GM23338 (cell line): ENCODE data around the gene LMO7.

Experiments
- CREB1 ChIP-seq: fragments of 250-450 bp; sonication (Bioruptor Pico); IDR thresholded peaks from 2 replicates; pipeline ENCODE4 v1.5.0; 2020; ENCODE audit warnings: low read depth, mild to moderate bottlenecking, moderate library complexity
- ETS1 ChIP-seq: IDR thresholded peaks from 2 replicates; pipeline ENCODE4 v1.6.1; 2016; ENCODE audit warnings: antibody characterized with exemption
- EZH2 ChIP-seq: fragments of 200-600 bp; sonication (generic); IDR thresholded peaks from one replicate; pipeline ENCODE4 v1.8.0; 2017; ENCODE audit warnings: antibody characterized with exemption, mild to moderate bottlenecking, low read depth; ENCODE audit not compliant: unreplicated experiment
- EZH2phosphoT487 ChIP-seq: fragments of 200-600 bp; sonication (generic); IDR thresholded peaks from one replicate; pipeline ENCODE4 v1.8.1; 2018; ENCODE audit warnings: antibody characterized with exemption; ENCODE audit not compliant: unreplicated experiment
- JUNB ChIP-seq: IDR thresholded peaks from one replicate; pipeline ENCODE4 v1.6.1; 2016; ENCODE audit warnings: antibody characterized with exemption; ENCODE audit not compliant: unreplicated experiment
- NANOG ChIP-seq: IDR thresholded peaks from 2 replicates; pipeline ENCODE4 v1.6.1; 2016; ENCODE audit warnings: antibody characterized with exemption, borderline replicate concordance
- POLR2AphosphoS5 ChIP-seq: IDR thresholded peaks from 2 replicates; pipeline ENCODE4 v1.6.1; 2016; ENCODE audit warnings: antibody characterized with exemption, low read depth
- REST ChIP-seq: IDR thresholded peaks from one replicate; pipeline ENCODE4 v1.6.1; 2018; ENCODE audit warnings: antibody characterized with exemption; ENCODE audit not compliant: unreplicated experiment
- STAT1 ChIP-seq: IDR thresholded peaks from one replicate; pipeline ENCODE4 v1.6.1; 2016; ENCODE audit warnings: antibody characterized with exemption; ENCODE audit not compliant: unreplicated experiment
- TF ChIP-seq, protein P1 (sequence below), 2 experiments: fragments of 200-600 bp in 1 of 2; sonication (generic) in 1 of 2; conservative IDR thresholded peaks; 2 replicates each; pipeline versions ENCODE4 v1.5.1 to v1.6.1; 2016 to 2017; ENCODE audit warnings: antibody characterized with exemption in 2 of 2, low read depth in 2 of 2, mild to moderate bottlenecking in 2 of 2, moderate library complexity in 1 of 2

- TF ChIP-seq, protein P1, sequence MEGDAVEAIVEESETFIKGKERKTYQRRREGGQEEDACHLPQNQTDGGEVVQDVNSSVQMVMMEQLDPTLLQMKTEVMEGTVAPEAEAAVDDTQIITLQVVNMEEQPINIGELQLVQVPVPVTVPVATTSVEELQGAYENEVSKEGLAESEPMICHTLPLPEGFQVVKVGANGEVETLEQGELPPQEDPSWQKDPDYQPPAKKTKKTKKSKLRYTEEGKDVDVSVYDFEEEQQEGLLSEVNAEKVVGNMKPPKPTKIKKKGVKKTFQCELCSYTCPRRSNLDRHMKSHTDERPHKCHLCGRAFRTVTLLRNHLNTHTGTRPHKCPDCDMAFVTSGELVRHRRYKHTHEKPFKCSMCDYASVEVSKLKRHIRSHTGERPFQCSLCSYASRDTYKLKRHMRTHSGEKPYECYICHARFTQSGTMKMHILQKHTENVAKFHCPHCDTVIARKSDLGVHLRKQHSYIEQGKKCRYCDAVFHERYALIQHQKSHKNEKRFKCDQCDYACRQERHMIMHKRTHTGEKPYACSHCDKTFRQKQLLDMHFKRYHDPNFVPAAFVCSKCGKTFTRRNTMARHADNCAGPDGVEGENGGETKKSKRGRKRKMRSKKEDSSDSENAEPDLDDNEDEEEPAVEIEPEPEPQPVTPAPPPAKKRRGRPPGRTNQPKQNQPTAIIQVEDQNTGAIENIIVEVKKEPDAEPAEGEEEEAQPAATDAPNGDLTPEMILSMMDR (conservative IDR thresholded peaks at IDR 0.05; ENCODE audit: low read depth in 2 of 2) = no peak
- TF ChIP-seq POLR2AphosphoS5 (no peak), CREB1 (CRISPR knock-in tag) (no peak), REST (no peak), EZH2phosphoT487 (no peak), EZH2 (no peak), ETS1 (no peak), JUNB (no peak), NANOG (no peak), STAT1 (no peak)
These were observed 203.3 kb downstream of the LMO7 start for GRCh38 chr13:75839406-75839805.
